ENCODE data around the gene TRIM14.

Gene TRIM14, protein sequence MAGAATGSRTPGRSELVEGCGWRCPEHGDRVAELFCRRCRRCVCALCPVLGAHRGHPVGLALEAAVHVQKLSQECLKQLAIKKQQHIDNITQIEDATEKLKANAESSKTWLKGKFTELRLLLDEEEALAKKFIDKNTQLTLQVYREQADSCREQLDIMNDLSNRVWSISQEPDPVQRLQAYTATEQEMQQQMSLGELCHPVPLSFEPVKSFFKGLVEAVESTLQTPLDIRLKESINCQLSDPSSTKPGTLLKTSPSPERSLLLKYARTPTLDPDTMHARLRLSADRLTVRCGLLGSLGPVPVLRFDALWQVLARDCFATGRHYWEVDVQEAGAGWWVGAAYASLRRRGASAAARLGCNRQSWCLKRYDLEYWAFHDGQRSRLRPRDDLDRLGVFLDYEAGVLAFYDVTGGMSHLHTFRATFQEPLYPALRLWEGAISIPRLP

DNA sequence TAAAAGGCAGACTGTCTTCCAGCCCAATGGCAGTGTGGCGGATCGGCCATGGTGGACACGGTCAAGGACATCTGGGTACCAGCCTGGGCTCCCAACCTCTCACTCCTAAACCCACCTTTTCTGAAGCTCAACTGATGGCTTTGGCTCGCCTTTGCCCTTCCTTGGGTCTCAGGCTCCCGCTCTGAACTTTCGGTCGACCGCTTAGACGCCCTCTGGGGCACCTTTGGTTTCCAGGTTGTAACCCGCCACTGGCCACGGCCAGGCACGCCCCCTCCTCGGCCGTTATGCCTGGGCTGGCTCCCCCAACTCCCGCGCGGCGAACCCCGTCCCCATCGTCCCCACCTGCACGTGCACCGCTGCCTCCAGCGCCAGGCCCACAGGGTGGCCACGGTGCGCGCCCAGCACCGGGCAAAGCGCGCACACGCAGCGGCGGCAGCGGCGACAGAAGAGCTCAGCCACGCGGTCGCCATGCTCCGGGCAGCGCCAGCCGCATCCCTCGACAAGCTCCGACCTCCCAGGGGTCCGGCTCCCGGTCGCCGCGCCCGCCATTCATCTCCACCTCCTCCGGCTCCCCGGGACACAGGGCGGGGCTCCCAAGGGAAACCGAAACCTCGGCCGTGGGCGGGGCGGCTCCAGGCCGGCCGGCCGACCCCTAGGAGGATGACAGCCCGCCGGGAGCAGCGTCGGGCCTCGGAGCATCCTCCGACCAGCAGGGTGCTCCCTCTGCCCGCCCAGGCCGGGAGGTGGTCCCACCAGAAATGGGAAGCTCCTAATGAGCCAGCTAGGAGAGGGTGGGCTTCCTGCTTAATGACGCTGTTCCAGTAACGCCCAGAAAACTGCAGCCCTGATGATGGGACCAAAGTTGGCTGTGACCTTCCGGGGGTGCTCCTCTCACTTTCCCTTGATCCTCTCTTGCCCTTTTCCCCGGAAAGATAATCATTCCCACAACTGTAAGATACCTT, at the start of gene TRIM14:
TSS of gene TRIM14 (minus strand) at position 583 of the 962 bp plus-strand sequence. CDS start at position 549, 34 bp downstream.
- no peak for DNase-seq (ENCODE audit: low read depth in 2 of 2)

- DNase-seq (ENCODE audit: low read depth in 2 of 2) = no peak
Observed at GRCh38 chr9:98168153-98168780, 49.2 kb upstream of the TRIM14 start.

- DNase-seq (ENCODE audit: low read depth in 2 of 2) = no peak
Observed at GRCh38 chr9:98164912-98165311, 45.9 kb upstream of the TRIM14 start.

GRCh38 chr9:98162613-98163012, 43.6 kb upstream of the TRIM14 start:
- DNase-seq (ENCODE audit: low read depth in 2 of 2) = no peak

DNA sequence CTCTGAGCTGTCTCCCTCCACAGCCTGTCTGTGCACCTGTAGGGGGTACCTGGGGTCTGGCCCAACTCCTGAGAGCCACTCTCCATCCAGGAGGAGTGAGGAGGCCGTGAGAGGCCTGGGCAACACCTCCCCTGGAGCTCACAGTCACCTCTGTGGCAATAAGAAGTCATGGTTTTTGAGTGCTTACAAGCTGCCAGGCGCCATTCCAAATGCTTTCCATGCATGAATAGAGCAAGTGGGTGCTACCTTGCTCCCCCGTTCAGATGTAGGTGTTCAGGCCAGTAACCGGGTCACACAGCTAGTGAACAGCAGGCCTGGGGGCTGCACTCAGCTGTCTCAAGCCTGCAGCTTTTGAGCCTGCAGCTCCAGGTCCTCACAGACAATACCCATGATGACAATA, 42.8 kb upstream of the TRIM14 start:
- no peak for DNase-seq (ENCODE audit: low read depth in 2 of 2)

DNA sequence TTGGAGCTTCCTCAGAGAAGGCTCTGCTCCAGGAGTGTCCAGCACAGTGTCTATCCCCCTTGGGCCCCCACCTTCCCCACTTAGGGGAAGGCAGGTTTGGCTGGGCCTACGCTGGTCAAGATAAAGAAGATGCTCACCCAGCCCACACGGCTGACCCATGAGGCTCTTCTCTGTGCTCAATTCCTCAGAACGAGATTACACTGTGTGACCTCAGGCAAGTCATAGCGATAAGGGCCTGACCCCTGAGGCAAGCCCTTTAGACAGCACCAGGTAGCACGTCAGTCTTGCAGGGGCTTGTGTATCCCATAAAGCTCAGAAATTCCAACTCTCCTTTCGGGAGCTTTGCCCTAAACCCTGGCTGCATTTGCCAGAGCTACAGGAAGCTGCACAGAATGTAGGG, 40.8 kb upstream of the TRIM14 start:
- no peak for DNase-seq (ENCODE audit: low read depth in 2 of 2)

DNA sequence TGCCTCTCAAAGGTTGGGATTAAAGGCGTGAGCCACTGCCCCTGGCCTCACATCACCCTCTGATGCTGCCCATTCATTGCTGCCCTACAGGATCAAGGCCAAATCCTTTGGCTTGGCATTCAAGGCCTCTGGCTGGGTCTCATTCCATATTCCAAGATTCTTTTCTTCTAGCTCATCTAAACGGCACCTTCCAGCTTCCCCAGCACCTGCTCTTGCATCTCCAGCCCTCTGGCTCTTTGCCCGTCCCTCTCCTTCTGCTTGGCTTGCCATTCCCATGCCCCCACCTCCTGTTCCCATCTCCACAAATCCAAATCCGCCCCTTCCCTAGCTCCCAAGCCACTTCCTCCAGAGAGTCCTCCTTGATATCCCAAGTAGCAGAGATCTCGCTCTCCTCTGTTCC, 40.3 kb upstream of the TRIM14 start:
- DNase-seq (ENCODE audit: low read depth in 2 of 2) = no peak

DNA sequence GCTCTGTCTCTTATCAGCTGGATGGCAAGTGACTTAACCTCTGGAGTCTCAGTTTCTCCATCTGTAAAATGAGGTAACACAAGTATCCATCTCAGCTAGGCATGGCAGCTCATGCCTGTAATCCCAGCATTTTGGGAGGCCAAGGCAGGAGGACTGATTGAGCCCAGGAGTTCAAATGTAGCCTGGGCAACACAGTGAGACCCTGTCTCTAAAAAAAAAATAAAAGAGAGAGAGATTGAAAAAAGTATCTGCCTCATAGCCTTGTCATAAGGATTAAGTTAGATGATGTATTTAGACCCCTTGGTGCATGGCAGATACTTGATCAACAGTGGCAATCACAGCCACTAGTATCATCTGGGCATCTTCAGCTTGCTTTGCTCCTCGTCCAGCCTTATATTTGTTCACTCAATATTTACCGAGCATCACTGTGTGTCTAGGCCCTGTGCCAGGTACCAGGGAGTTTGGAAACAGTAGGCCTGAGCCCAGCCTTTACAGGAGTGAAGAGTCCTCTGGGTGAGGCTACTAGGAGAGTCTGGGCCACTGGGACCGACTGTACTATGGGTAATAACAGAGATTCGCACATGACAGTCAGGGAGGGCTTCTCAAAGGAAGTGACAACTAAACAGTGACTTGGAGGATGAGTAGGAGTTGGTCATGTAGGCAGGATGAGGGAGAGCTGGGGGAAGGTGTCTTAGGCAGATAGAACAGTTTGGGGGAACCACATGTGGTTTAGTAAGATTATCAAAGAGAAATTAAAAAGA, 39.2 kb upstream of the TRIM14 start:
- DNase-seq (ENCODE audit: low read depth in 2 of 2) = no peak

- no peak for DNase-seq (ENCODE audit: low read depth in 2 of 2)
Observed at GRCh38 chr9:98157372-98157771, 38.4 kb upstream of the TRIM14 start.

GRCh38 chr9:98154678-98155077, 35.7 kb upstream of the TRIM14 start:
- no peak for DNase-seq (ENCODE audit: low read depth in 2 of 2)

GRCh38 chr9:98152526-98152925, 33.5 kb upstream of the TRIM14 start:
- DNase-seq (ENCODE audit: low read depth in 2 of 2) = no peak

GRCh38 chr9:98150721-98151120, 31.7 kb upstream of the TRIM14 start:
- no peak for DNase-seq (ENCODE audit: low read depth in 2 of 2)

DNA sequence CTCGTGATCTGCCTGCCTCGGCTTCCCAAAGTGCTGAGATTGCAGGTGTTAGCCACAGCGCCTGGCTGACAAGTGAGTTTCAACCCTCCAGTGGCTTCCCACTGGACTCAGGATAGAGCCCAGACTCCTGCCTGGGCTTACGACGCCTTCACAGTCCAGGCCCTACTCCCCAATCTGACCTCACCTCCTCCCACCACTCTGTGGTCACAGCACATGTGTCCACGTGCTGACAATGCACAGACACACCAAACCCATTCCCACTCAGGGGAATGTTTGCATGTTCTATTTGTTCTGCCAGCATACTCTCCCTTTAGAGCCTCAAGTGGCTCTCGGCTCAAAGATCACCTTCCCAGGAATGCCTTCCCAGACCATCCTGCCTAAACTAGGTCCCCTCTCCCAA, 31.1 kb upstream of the TRIM14 start:
- DNase-seq (ENCODE audit: low read depth in 2 of 2) = no peak

- no peak for DNase-seq (ENCODE audit: low read depth in 2 of 2)
Observed at GRCh38 chr9:98149422-98149821, 30.4 kb upstream of the TRIM14 start.

DNA sequence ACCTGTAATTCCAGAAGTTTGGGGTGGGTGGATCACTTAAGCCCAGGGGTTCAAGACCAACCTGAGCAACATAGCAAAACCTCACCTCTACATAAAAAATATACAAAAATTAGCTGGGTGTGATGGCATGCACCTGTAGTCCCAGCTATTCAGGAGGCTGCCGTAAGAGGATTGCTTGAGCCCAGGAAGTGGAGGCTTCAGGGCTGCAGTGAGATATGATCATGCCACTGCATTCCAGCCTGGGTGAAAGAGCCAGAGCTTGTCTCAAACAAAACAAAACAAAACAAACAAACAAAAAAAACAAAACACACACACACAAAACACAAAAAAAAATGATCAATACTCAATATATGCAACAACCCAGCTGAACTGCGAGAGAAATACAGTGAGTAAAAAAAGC, 29.5 kb upstream of the TRIM14 start:
- DNase-seq (ENCODE audit: low read depth in 2 of 2) = no peak

GRCh38 chr9:98147582-98147981, 28.6 kb upstream of the TRIM14 start:
- no peak for DNase-seq (ENCODE audit: low read depth in 2 of 2)

DNA sequence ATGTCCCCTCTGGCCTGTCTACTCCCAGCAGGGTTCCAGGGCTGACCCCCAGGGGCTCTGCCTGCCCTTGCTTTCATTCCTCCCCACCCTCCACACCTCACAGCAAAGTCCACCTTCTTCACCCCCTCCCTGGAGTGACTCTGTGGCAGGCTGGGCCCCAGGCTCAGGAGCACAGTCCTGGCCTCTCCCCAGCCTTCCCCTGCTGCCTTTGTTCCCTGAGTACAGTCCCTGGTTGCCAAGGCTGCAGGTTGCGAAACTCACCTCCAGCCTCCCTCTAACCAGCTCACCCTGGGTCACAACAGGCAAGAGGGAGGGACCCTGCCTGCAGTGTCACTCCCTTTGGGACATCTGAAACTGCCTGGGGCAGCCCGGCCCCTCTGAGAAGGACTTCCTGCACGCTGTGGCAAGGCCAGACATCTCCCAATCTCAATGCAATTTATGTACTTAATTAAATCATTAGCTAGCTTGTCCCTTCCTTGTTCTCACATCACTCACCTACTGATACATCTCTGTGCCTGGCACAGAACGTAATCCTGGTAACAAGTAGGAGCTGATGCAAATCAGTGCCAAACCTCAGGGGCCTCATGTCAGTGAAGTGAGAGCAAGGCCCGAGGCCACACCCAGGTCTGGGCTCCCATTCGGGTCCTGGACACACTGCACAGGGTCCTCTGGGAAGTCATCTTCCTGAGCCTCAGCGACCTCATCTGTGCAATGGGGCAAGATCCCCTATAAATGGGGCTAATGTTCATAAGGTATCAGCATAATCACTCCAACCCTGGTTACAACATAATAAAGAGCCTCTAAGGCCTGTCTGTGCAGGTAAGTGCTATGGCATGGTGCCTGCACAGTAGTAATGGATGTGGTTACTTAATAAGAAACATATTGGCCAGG, 27.3 kb upstream of the TRIM14 start:
- DNase-seq (ENCODE audit: low read depth in 2 of 2) = no peak

GRCh38 chr9:98144631-98145030, 25.6 kb upstream of the TRIM14 start:
- no peak for DNase-seq (ENCODE audit: low read depth in 2 of 2)

GRCh38 chr9:98144076-98144475, 25.1 kb upstream of the TRIM14 start:
- no peak for DNase-seq (ENCODE audit: low read depth in 2 of 2)

GRCh38 chr9:98142925-98143481, 24.0 kb upstream of the TRIM14 start:
- DNase-seq (ENCODE audit: low read depth in 2 of 2) = no peak
